ENCODE measurements around the gene PI4K2A. TPM values are rescaled to one million over a fixed set of nuclear protein-coding genes. Genes with fewer than 3 reads are reported as not detected.
A peak's percentile ranks its signal among the peaks of the same experiment; 100 is the strongest.

Gene PI4K2A
- total and polyA plus RNA-seq, 2 of the 4 experiments (the other 2 are of a cell fraction) = 15.8 to 27.3 TPM

- H3K9me1 ChIP-seq (ENCODE audit: insufficient read depth, low read length) = peaks cover 13% of the 10 kb centered on the region
- ATAC-seq (ENCODE audit: low read depth) = no peak
- no peaks in the 10 kb centered on the region for H3K36me3 ChIP-seq (ENCODE audit: control insufficient read depth, insufficient read depth, low read length)
- no peak overlapping the region for H2BK20ac ChIP-seq (ENCODE audit: low read depth, low read length)
- H3K23ac ChIP-seq (ENCODE audit: low read depth, low read length) = no peak overlapping the region
- in situ Hi-C loops (cut with MboI; ENCODE audit: low sequenced_read_pairs) (no loop called here), intact Hi-C loops (cut with micrococcal nuclease) (no loop called here), dilution Hi-C loops (cut with HindIII; ENCODE audit: low sequenced_read_pairs, unreplicated experiment) (no loop called here)
- peak overlapping the region; percentile 48; the same call in 1 of the 3 replicates for H2BK15ac ChIP-seq (ENCODE audit: low read depth, low read length)
- no peaks in the 10 kb centered on the region for H3K27me3 ChIP-seq (ENCODE audit: control insufficient read depth, insufficient read depth, low read length)
- no peak overlapping the region for H2BK5ac ChIP-seq (ENCODE audit: low read depth, low read length, poor library complexity, severe bottlenecking)
- H3K56ac ChIP-seq (ENCODE audit: extremely low read depth, insufficient read depth, low read length) = no peak overlapping the region
- no peak overlapping the region for H3K27ac ChIP-seq (ENCODE audit: insufficient read depth, low read length)
- no peak overlapping the region for H3K4me3 ChIP-seq (ENCODE audit: insufficient read depth, low read depth, low read length)
- TF ChIP-seq POLR2A (IDR thresholded peaks at IDR 0.05; ENCODE audit: low read depth, low read length) (no peak), USF2 (IDR thresholded peaks at IDR 0.05; ENCODE audit: low read depth, low read length) (no peak), MAZ (IDR thresholded peaks at IDR 0.05; ENCODE audit: borderline replicate concordance, low read depth, low read length) (no peak), CTCF (conservative IDR thresholded peaks at IDR 0.05; ENCODE audit: low read depth, low read length) (no peak), NFE2L2 (IDR thresholded peaks at IDR 0.05; ENCODE audit: low read depth, low read length) (no peak), CEBPB (IDR thresholded peaks at IDR 0.05; ENCODE audit: low read depth, low read length) (no peak), SMC3 (IDR thresholded peaks at IDR 0.05; ENCODE audit: low read depth, low read length) (no peak), ELK1 (IDR thresholded peaks at IDR 0.05; ENCODE audit: borderline replicate concordance, low read depth, low read length) (no peak), MAFK (IDR thresholded peaks at IDR 0.05; ENCODE audit: low read depth, low read length) (no peak), RCOR1 (IDR thresholded peaks at IDR 0.05; ENCODE audit: insufficient replicate concordance, low read length) (no peak), FOS (IDR thresholded peaks at IDR 0.05; ENCODE audit: low read depth, low read length) (no peak), RAD21 (IDR thresholded peaks at IDR 0.05; ENCODE audit: low read length) (no peak), MXI1 (IDR thresholded peaks at IDR 0.05; ENCODE audit: borderline replicate concordance, low read depth, low read length) (no peak), BHLHE40 (IDR thresholded peaks at IDR 0.05; ENCODE audit: low read depth, low read length) (no peak), RFX5 (IDR thresholded peaks at IDR 0.05; ENCODE audit: low read depth, low read length) (no peak)
- 0 out of 2 replicates have a peak overlapping the region, but pooled peaks have one; percentile 14 for H3K14ac ChIP-seq (replicated peaks; ENCODE audit: low read depth, low read length)
- no peak overlapping the region for H3K9ac ChIP-seq (ENCODE audit: low read depth, low read length)
- peaks cover 3 to 22% of the 10 kb centered on the region in 2 experiments; a peak in 3 of 4 replicates for H3K79me1 ChIP-seq (ENCODE audit: low read depth in 1 of 2, low read length in 2 of 2)
- H2AK9ac ChIP-seq (replicated peaks; ENCODE audit: low read depth, low read length, poor library complexity) = peak overlapping the region; percentile 7
- H3K18ac ChIP-seq (ENCODE audit: low read depth, low read length) = peak overlapping the region; percentile 37; the same call in 1 of the 2 replicates
- BruUV-seq (replicated peaks) = no TSS peak
- 0 out of 2 replicates have a peak overlapping the region, but pooled peaks have one; percentile 22 for H2BK120ac ChIP-seq (ENCODE audit: low read depth, low read length)
- no CpG with 5 or more reads among the region's 5 CpGs for WGBS, 2 experiments (ENCODE audit: extremely low coverage in 2 of 2, insufficient read length in 1 of 2)
- ChIA-PET CTCF (no interaction called here), POLR2A (ENCODE audit: unreplicated experiment) (no interaction called here)
- H4K91ac ChIP-seq (ENCODE audit: insufficient read depth, low read depth, low read length) = peak overlapping the region; percentile 35; the same call in 1 of the 2 replicates
- 0 out of 2 replicates have a peak overlapping the region, but pooled peaks have one; percentile 7 for H4K5ac ChIP-seq (ENCODE audit: low read depth, low read length)
- no peak overlapping the region for H2AFZ ChIP-seq (replicated peaks; ENCODE audit: low read length, poor library complexity)
- H3K4me2 ChIP-seq (ENCODE audit: low read depth, low read length) = no peak overlapping the region
- H2AK5ac ChIP-seq (ENCODE audit: low read depth, low read length) = no peak overlapping the region
- H4K20me1 ChIP-seq (ENCODE audit: insufficient read depth, low read length) = no peaks in the 10 kb centered on the region
- H3K9me3 ChIP-seq (ENCODE audit: control insufficient read depth, insufficient read depth, low read length) = no peaks in the 10 kb centered on the region
- H4K8ac ChIP-seq (ENCODE audit: low read depth in 2 of 2, low read length in 2 of 2) = no peak overlapping the region
- peak overlapping the region; percentile 48; the same call in 1 of the 2 replicates for H3K4ac ChIP-seq (ENCODE audit: low read depth, low read length)
- peaks cover 17% of the 10 kb centered on the region for H3K4me1 ChIP-seq (ENCODE audit: control insufficient read depth, insufficient read depth, low read length)
- no peak for DNase-seq
Measured at GRCh38 chr10:97629289-97629688, 11.2 kb upstream of the PI4K2A start.
